Neural progenitor cell (in vitro differentiated cells): Measurements from ENCODE around the gene TBC1D20. TPM values are rescaled to one million over a fixed set of nuclear protein-coding genes. Genes with fewer than 3 reads are reported as not detected.
A peak's percentile ranks its signal among the peaks of the same experiment; 100 is the strongest.

ENCODE experiments used
- DNase-seq: peaks from one replicate; pipeline ENCODE4 v3.0.0-alpha.2; 2016; ENCODE audit warnings: low spot score
- H2AFZ ChIP-seq: fragments of 200-600 bp; sonication (generic); replicated peaks from 2 replicates; pipeline ENCODE4 v1.6.1; 2016; ENCODE audit warnings: antibody characterized with exemption
- H3F3A ChIP-seq: fragments of 200-600 bp; sonication (generic); 2 replicates; pipeline ENCODE4 v1.6.1; 2016; ENCODE audit warnings: antibody characterized with exemption, low read depth
- H3K27ac ChIP-seq: fragments of 200-600 bp; sonication (generic); 2 replicates; pipeline ENCODE4 v1.5.1; 2016; ENCODE audit warnings: mild to moderate bottlenecking
- H3K27me3 ChIP-seq: fragments of 200-600 bp; sonication (generic); 2 replicates; pipeline ENCODE4 v1.6.1; 2016; ENCODE audit warnings: mild to moderate bottlenecking, moderate library complexity
- H3K36me3 ChIP-seq: fragments of 200-600 bp; sonication (generic); 2 replicates; pipeline ENCODE4 v1.5.1; 2016
- H3K4me1 ChIP-seq: fragments of 200-600 bp; sonication (generic); 2 replicates; pipeline ENCODE4 v1.6.1; 2016; ENCODE audit warnings: mixed run types
- H3K4me2 ChIP-seq: fragments of 200-600 bp; sonication (generic); 2 replicates; pipeline ENCODE4 v1.6.1; 2016
- H3K4me3 ChIP-seq: fragments of 200-600 bp; sonication (generic); 2 replicates; pipeline ENCODE4 v1.5.1; 2016
- H3K79me2 ChIP-seq: fragments of 200-600 bp; sonication (generic); 2 replicates; pipeline ENCODE4 v1.6.1; 2016; ENCODE audit warnings: low read depth
- H3K9ac ChIP-seq: fragments of 200-600 bp; sonication (generic); 2 replicates; pipeline ENCODE4 v1.6.1; 2016
- H3K9me3 ChIP-seq: fragments of 200-600 bp; sonication (generic); 2 replicates; pipeline ENCODE4 v1.5.1; 2016; ENCODE audit warnings: low read depth
- H4K20me1 ChIP-seq: fragments of 200-600 bp; sonication (generic); 2 replicates; pipeline ENCODE4 v1.6.1; 2016; ENCODE audit warnings: low read depth
- H3K27ac Mint-ChIP-seq: 3 replicates; pipeline ENCODE4 v1.8.0; 2021; ENCODE audit warnings: mixed read lengths
- H3K27me3 Mint-ChIP-seq: 2 replicates; pipeline ENCODE4 v1.8.0; 2022; ENCODE audit warnings: low read depth, mild to moderate bottlenecking, inconsistent platforms, moderate library complexity, mixed read lengths; ENCODE audit not compliant: insufficient read depth
- H3K36me3 Mint-ChIP-seq: 3 replicates; pipeline ENCODE4 v1.8.0; 2021; ENCODE audit warnings: mixed read lengths
- H3K4me1 Mint-ChIP-seq: 3 replicates; pipeline ENCODE4 v1.8.0; 2021; ENCODE audit warnings: mixed read lengths
- H3K4me3 Mint-ChIP-seq: 3 replicates; pipeline ENCODE4 v1.8.0; 2021; ENCODE audit warnings: mild to moderate bottlenecking, moderate library complexity, mixed read lengths
- H3K9me3 Mint-ChIP-seq: 3 replicates; pipeline ENCODE4 v1.8.0; 2020; ENCODE audit warnings: mixed read lengths
- CTCF ChIP-seq: fragments of 200-600 bp; sonication (generic); IDR thresholded peaks from 2 replicates; pipeline ENCODE4 v1.5.1; 2017; ENCODE audit warnings: antibody characterized with exemption, mild to moderate bottlenecking
- EZH2 ChIP-seq: fragments of 200-600 bp; sonication (generic); IDR thresholded peaks from 2 replicates; pipeline ENCODE4 v1.6.1; 2017; ENCODE audit warnings: antibody characterized with exemption, mild to moderate bottlenecking, moderate library complexity
- EZH2phosphoT487 ChIP-seq: fragments of 200-600 bp; sonication (generic); IDR thresholded peaks from 2 replicates; pipeline ENCODE4 v1.6.1; 2017; ENCODE audit warnings: antibody characterized with exemption
- total RNA-seq: library from RNA; depleted of rRNA; stranded (reverse); fragments of >200 nt; gene quantifications from 2 replicates; pipeline ENCODE4 v1.2.3, GENCODE V29; 2015; ENCODE audit warnings: low replicate concordance

TBC1D20 gene
- total RNA-seq, 1 donor from 2014 or later: 23.2 TPM

DNA sequence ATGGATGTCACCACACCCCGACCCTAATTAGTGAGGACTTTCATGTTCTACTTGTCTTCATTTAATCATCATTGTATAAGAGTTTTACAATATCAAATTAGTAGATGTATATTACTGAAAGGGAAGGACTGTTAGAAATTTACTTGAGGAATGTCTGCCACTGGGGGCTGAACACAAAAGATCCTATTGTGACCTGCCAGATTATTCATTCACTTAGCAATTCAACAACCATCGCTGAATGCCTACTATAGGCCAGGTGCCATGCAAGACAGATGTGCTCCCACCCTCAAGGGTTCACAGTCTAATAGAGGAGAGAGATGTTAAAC is 62.2 kb downstream of the TBC1D20 start:
- no peaks in the 10 kb centered on the region for H3K36me3 ChIP-seq
- no peaks in the 10 kb centered on the region for H4K20me1 ChIP-seq
- H2AFZ ChIP-seq: peak overlapping the region; percentile 91
- no peaks in the 10 kb centered on the region for H3K79me2 ChIP-seq
- no peak for TF ChIP-seq EZH2
- TF ChIP-seq EZH2phosphoT487: no peak
- no peak for TF ChIP-seq CTCF
- H3K4me3 ChIP-seq: no peak overlapping the region
- no peak for DNase-seq
- H3K4me1 ChIP-seq: peaks cover 10% of the 10 kb centered on the region
- no peak overlapping the region for H3K27ac ChIP-seq
- Mint-ChIP-seq H3K27ac (peak overlapping the region; percentile 4), H3K4me1 (peaks cover 12% of the 10 kb centered on the region), H3K9me3 (peaks cover 7% of the 10 kb centered on the region), H3K27me3 (peaks cover 6% of the 10 kb centered on the region), H3K4me3 (no peak overlapping the region), H3K36me3 (no peaks in the 10 kb centered on the region)
- peak overlapping the region; percentile 8 for H3K4me2 ChIP-seq
- peaks cover 5% of the 10 kb centered on the region for H3F3A ChIP-seq
- H3K27me3 ChIP-seq: no peaks in the 10 kb centered on the region
- no peaks in the 10 kb centered on the region for H3K9me3 ChIP-seq
- no peak overlapping the region for H3K9ac ChIP-seq

GRCh38 chr20:399182-399707 is 63.1 kb downstream of the TBC1D20 start:
- peaks cover 5% of the 10 kb centered on the region for H3K27me3 Mint-ChIP-seq
- Histone ChIP-seq H3K4me1 (peaks cover 10% of the 10 kb centered on the region), H3K4me3 (no peak overlapping the region), H3K36me3 (no peaks in the 10 kb centered on the region), H3K27ac (no peak overlapping the region), H3F3A (peaks cover 5% of the 10 kb centered on the region), H2AFZ (no peak overlapping the region), H3K27me3 (no peaks in the 10 kb centered on the region), H4K20me1 (no peaks in the 10 kb centered on the region), H3K79me2 (no peaks in the 10 kb centered on the region), H3K4me2 (no peak overlapping the region), H3K9me3 (no peaks in the 10 kb centered on the region), H3K9ac (no peak overlapping the region)
- H3K36me3 Mint-ChIP-seq: no peaks in the 10 kb centered on the region
- H3K9me3 Mint-ChIP-seq: peaks cover 6% of the 10 kb centered on the region
- no peak overlapping the region for H3K4me3 Mint-ChIP-seq
- peaks cover 12% of the 10 kb centered on the region for H3K4me1 Mint-ChIP-seq
- TF ChIP-seq EZH2: no peak
- no peak for TF ChIP-seq CTCF
- no peak for TF ChIP-seq EZH2phosphoT487
- H3K27ac Mint-ChIP-seq: peak overlapping the region; percentile 94
- no peak for DNase-seq

DNA sequence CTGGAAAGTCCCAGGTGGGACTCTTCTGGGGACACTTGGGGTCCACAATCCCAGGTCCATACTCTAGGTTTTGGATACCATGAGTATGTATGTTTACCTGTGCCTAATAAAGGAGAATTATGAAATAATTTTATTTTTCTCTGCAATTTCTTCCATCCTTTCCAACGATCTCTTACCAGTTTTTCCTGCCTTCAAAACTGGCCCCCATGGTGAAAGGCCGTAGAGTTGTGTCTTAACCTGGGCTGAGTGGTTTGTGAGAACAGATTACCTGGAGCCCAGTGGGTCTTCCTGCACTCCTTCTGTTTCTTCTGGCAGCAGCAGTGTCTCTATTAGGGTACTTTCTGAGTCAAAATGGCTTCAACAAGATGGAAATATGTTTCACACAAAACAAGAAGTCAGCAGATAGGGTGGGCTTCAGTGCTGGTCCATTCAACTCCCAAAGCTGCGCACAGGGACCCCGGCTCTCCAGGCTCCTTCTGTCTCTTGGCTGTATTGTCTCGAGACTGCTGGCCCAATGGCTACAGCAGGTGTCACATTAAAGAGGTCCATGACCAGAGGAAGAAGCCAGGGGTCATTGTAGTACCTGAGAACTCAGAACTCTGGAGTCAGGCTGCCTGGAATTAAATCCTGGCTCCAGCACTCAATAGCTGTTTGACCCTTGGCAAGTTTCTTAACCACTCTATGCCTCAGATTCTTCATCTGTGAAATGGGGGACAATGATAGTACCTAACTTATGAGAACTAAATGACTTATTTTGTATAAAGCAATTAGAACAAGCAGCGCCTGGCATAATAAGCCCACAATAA is 64.7 kb downstream of the TBC1D20 start:
- Histone ChIP-seq H3K9ac (no peak overlapping the region), H3K36me3 (no peaks in the 10 kb centered on the region), H3K79me2 (no peaks in the 10 kb centered on the region), H2AFZ (no peak overlapping the region), H4K20me1 (no peaks in the 10 kb centered on the region), H3K9me3 (no peaks in the 10 kb centered on the region), H3K4me3 (no peak overlapping the region), H3K27me3 (no peaks in the 10 kb centered on the region), H3K27ac (no peak overlapping the region), H3K4me1 (peaks cover 10% of the 10 kb centered on the region), H3F3A (peaks cover 5% of the 10 kb centered on the region), H3K4me2 (no peak overlapping the region)
- Mint-ChIP-seq H3K27ac (no peak overlapping the region), H3K4me3 (no peak overlapping the region), H3K4me1 (peaks cover 12% of the 10 kb centered on the region), H3K27me3 (peaks cover 5% of the 10 kb centered on the region), H3K9me3 (no peaks in the 10 kb centered on the region), H3K36me3 (no peaks in the 10 kb centered on the region)
- no peak for TF ChIP-seq EZH2
- TF ChIP-seq EZH2phosphoT487: no peak
- TF ChIP-seq CTCF: no peak
- no peak for DNase-seq
